Gastrocnemius medialis (tissue), 4 donors: ENCODE data around the gene EPDR1.

ENCODE experiments used
- POLR2A ChIP-seq, 2 donors: fragments of 450-650 bp; IDR thresholded peaks; one replicate each; pipeline ENCODE4 v1.6.1; 2017; ENCODE audit warnings: antibody characterized with exemption in 2 of 2, mild to moderate bottlenecking in 2 of 2, moderate library complexity in 2 of 2
- TF ChIP-seq, protein P1 (sequence below), 5 experiments: fragments of 450-650 bp in 3 of 5; fragments of 200-600 bp in 2 of 5; sonication (generic) in 2 of 5; IDR thresholded peaks in 4 of 5; conservative IDR thresholded peaks in 1 of 5; 1 replicate in 4 of 5; 2 replicates in 1 of 5; pipeline ENCODE4 v1.5.1; 2016 to 2019; ENCODE audit warnings: antibody characterized with exemption in 5 of 5, mild to moderate bottlenecking in 3 of 5, moderate library complexity in 3 of 5

DNA sequence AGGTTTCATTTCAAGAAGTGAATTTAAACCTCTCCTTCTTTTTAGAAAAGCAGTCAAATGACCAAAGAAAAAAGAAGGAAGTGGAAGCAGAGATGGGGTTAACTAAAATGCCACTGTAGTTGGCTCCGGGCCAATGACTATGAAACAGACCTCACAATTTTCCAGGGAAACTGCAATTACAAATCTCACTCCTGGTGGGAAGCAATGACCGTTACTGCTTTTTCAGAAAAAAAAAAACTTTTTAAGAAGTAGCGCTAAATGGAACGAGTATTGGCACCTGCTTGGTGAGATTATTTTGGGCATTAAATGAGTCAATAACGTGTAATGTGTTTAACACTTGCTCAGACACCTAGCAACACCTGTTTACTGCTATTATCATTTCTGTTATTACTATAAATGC lies 5.0 kb upstream of the EPDR1 start:
- no peak for TF ChIP-seq POLR2A (IDR thresholded peaks at IDR 0.05)
- TF ChIP-seq, protein P1, sequence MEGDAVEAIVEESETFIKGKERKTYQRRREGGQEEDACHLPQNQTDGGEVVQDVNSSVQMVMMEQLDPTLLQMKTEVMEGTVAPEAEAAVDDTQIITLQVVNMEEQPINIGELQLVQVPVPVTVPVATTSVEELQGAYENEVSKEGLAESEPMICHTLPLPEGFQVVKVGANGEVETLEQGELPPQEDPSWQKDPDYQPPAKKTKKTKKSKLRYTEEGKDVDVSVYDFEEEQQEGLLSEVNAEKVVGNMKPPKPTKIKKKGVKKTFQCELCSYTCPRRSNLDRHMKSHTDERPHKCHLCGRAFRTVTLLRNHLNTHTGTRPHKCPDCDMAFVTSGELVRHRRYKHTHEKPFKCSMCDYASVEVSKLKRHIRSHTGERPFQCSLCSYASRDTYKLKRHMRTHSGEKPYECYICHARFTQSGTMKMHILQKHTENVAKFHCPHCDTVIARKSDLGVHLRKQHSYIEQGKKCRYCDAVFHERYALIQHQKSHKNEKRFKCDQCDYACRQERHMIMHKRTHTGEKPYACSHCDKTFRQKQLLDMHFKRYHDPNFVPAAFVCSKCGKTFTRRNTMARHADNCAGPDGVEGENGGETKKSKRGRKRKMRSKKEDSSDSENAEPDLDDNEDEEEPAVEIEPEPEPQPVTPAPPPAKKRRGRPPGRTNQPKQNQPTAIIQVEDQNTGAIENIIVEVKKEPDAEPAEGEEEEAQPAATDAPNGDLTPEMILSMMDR (IDR thresholded peaks at IDR 0.05 in 4 of 5, conservative IDR thresholded peaks at IDR 0.05 in 1 of 5), result no peak
